GM23248 (cell line): Measurements from ENCODE around the gene ZNF195. TPM values are rescaled to one million over a fixed set of nuclear protein-coding genes. Genes with fewer than 3 reads are reported as not detected.

Source experiments
- DNase-seq: peaks from one replicate; pipeline ENCODE4 v3.0.0-alpha.2; 2015
- H2AFZ ChIP-seq: fragments of 200-600 bp; sonication (generic); 2 replicates; pipeline ENCODE4 v1.6.1; 2016; ENCODE audit warnings: antibody characterized with exemption
- H3F3A ChIP-seq: fragments of 200-600 bp; sonication (generic); 2 replicates; pipeline ENCODE4 v1.6.1; 2016; ENCODE audit warnings: mild to moderate bottlenecking, antibody characterized with exemption, mixed run types; ENCODE audit not compliant: insufficient read depth
- H3K27ac ChIP-seq: fragments of 200-600 bp; sonication (generic); 2 replicates; pipeline ENCODE4 v1.5.1; 2016; ENCODE audit warnings: mild to moderate bottlenecking
- H3K27me3 ChIP-seq: fragments of 200-600 bp; sonication (generic); replicated peaks from 2 replicates; pipeline ENCODE4 v1.6.1; 2016; ENCODE audit warnings: mild to moderate bottlenecking; ENCODE audit not compliant: insufficient read depth
- H3K36me3 ChIP-seq: fragments of 200-600 bp; sonication (generic); 2 replicates; pipeline ENCODE4 v1.6.1; 2016; ENCODE audit warnings: low read depth, mild to moderate bottlenecking
- H3K4me1 ChIP-seq: fragments of 200-600 bp; sonication (generic); 2 replicates; pipeline ENCODE4 v1.6.1; 2016; ENCODE audit warnings: mild to moderate bottlenecking; ENCODE audit not compliant: insufficient read depth
- H3K4me2 ChIP-seq: fragments of 200-600 bp; sonication (generic); one replicate; pipeline ENCODE4 v1.6.1; 2016; ENCODE audit warnings: mild to moderate bottlenecking; ENCODE audit not compliant: unreplicated experiment
- H3K4me3 ChIP-seq: fragments of 200-600 bp; sonication (generic); 2 replicates; pipeline ENCODE4 v1.5.1; 2016; ENCODE audit warnings: mild to moderate bottlenecking
- H3K79me2 ChIP-seq: fragments of 200-600 bp; sonication (generic); 2 replicates; pipeline ENCODE4 v1.6.1; 2016; ENCODE audit warnings: mild to moderate bottlenecking; ENCODE audit not compliant: insufficient read depth
- H3K9ac ChIP-seq: fragments of 200-600 bp; sonication (generic); 2 replicates; pipeline ENCODE4 v1.6.1; 2016; ENCODE audit warnings: mild to moderate bottlenecking
- H3K9me2 ChIP-seq: fragments of 200-600 bp; sonication (generic); 2 replicates; pipeline ENCODE4 v1.6.1; 2016; ENCODE audit warnings: mixed run types, mild to moderate bottlenecking, moderate library complexity; ENCODE audit not compliant: insufficient read depth
- H3K9me3 ChIP-seq: fragments of 200-600 bp; sonication (generic); one replicate; pipeline ENCODE4 v1.6.1; 2017; ENCODE audit warnings: low read depth
- H4K20me1 ChIP-seq: fragments of 200-600 bp; sonication (generic); 2 replicates; pipeline ENCODE4 v1.6.0; 2016; ENCODE audit not compliant: insufficient read depth
- EZH2 ChIP-seq: fragments of 200-600 bp; sonication (generic); IDR thresholded peaks from 2 replicates; pipeline ENCODE4 v1.6.1; 2018; ENCODE audit warnings: antibody characterized with exemption, mild to moderate bottlenecking; ENCODE audit not compliant: insufficient read depth, poor library complexity, severe bottlenecking
- EZH2phosphoT487 ChIP-seq: fragments of 200-600 bp; sonication (generic); IDR thresholded peaks from 2 replicates; pipeline ENCODE4 v1.6.1; 2018; ENCODE audit warnings: antibody characterized with exemption, moderate library complexity, mild to moderate bottlenecking, low read depth; ENCODE audit not compliant: insufficient read depth
- WGBS, 2 experiments: methylation state at CpG; one replicate each; pipeline ENCODE4 v1.1.6; 2015 to 2017; ENCODE audit warnings: low lambda C conversion rate in 2 of 2, low coverage in 1 of 2; ENCODE audit errors: missing lambda C conversion rate in 2 of 2; 5-methylcytosine and 5-hydroxymethylcytosine counted together
- in situ Hi-C: fragments of 300-500 bp; cut with MboI; formaldehyde crosslinking; loops from 2 replicates; pipeline ENCODE4 v1.15.0; 2020
- polyA plus RNA-seq: library from polyadenylated mRNA; unstranded; fragments of >200 nt; fragmentation: Nextera tagmentation; extraction: Ambion mirVana; gene quantifications from 2 replicates; pipeline ENCODE4 v1.2.1, GENCODE V29; 2016
- total RNA-seq: library from RNA; depleted of rRNA; stranded (reverse); fragments of >200 nt; shearing (Covaris generic); gene quantifications from 2 replicates; pipeline ENCODE4 v1.2.3, GENCODE V29; 2014

ZNF195 gene
- total and polyA plus RNA-seq, 2 experiments from 2014 or later, result 11.6 to 24.2 TPM

DNA sequence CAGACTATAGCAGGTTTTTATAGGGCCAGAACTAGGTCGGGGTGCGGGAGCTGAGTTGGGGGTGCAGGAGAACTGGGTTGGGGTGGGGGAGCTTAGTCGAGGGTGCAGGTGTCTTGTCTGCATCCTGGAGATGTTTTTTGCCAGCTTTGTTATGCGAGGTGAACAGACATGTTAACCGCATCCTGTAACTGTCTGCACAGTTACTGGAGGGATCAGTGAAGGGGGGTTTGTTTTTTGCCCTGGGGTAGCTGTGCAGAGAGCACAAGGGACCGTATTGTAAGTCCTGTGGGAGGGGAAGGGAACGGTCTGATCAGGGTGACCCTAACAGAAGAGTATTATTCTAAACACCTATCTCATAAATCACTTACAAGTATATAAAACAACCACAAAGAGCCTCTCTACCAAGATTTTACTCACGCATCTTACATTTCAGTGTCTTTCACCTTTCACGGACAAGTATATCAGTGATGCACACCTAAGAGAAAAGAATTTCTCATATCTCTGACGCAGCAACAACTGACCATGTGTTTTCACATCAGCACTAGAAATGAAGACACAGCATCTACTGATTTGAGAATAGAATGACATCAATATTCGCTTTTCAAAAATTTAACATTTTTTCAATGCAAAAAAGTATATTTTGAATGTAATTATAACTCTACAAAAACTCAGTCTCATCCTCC is 20.8 kb downstream of the ZNF195 start:
- Histone ChIP-seq H3K27ac (no peak overlapping the region), H3F3A (no peaks in the 10 kb centered on the region), H3K4me3 (no peak overlapping the region), H3K9ac (no peak overlapping the region), H3K4me2 (no peak overlapping the region), H4K20me1 (no peaks in the 10 kb centered on the region), H2AFZ (no peak overlapping the region), H3K27me3 (no peaks in the 10 kb centered on the region), H3K79me2 (no peaks in the 10 kb centered on the region), H3K4me1 (no peaks in the 10 kb centered on the region), H3K36me3 (peaks cover 55% of the 10 kb centered on the region), H3K9me3 (peaks cover 29% of the 10 kb centered on the region), H3K9me2 (no peaks in the 10 kb centered on the region)
- DNase-seq, result no peak
- in situ Hi-C loops, result no loop called here
- 89 to 90% methylated on average over 11 of the region's 11 CpGs for WGBS, 2 experiments
- TF ChIP-seq EZH2phosphoT487 (no peak), EZH2 (no peak)

DNA sequence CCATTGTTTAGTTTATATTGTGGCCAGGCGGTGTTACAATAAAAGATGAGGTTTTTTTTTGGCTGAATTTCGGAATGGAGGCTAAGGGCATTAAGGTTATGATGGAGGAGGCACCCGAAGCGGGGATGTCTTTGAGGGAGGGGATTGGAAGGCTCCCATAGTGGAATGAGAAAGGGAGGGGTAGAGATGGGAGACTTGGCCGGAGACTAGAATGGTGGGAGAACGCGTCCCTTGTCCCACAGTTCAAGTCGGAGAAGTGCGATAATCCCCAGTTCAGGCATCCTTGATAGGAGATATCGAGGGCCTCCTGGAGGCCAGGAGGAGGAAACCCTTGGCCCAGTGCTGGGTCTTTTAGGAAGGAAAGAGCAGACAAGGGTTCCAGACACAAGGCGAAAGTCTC is 21.6 kb downstream of the ZNF195 start:
- Histone ChIP-seq H3K4me2 (no peak overlapping the region), H2AFZ (no peak overlapping the region), H3K4me3 (no peak overlapping the region), H3F3A (no peaks in the 10 kb centered on the region), H3K9me3 (peaks cover 24% of the 10 kb centered on the region), H3K9me2 (no peaks in the 10 kb centered on the region), H3K36me3 (peaks cover 46% of the 10 kb centered on the region), H3K9ac (no peak overlapping the region), H4K20me1 (no peaks in the 10 kb centered on the region), H3K4me1 (no peaks in the 10 kb centered on the region), H3K27ac (no peak overlapping the region), H3K79me2 (no peaks in the 10 kb centered on the region), H3K27me3 (no peaks in the 10 kb centered on the region)
- 96 to 98% methylated on average over 11 of the region's 11 CpGs for WGBS, 2 experiments
- TF ChIP-seq EZH2phosphoT487 (no peak), EZH2 (no peak)
- no peak for DNase-seq
- in situ Hi-C loops, result no loop called here

DNA sequence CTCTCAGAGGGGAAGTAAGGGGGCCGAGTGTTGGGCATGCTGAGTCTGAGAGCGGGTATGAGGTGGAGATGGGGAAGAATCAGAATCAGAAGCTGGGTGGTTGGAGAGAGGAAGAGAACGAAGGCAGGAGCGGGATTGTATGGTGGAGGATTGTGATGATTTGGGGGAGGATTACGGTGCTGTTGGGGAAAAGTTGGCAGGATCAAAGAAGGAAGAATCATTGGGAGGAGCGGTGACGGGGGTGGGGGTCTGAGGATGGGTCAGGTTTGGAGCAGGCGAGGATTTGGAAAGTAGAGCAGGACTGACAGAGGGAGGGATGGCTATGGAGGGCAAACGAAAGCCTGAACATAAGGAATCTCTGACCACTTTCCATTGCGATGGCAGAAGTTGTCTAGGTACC is 22.1 kb downstream of the ZNF195 start:
- 97 to 99% methylated on average over 10 of the region's 10 CpGs for WGBS, 2 experiments
- peaks cover 23% of the 10 kb centered on the region for H3K9me3 ChIP-seq

DNA sequence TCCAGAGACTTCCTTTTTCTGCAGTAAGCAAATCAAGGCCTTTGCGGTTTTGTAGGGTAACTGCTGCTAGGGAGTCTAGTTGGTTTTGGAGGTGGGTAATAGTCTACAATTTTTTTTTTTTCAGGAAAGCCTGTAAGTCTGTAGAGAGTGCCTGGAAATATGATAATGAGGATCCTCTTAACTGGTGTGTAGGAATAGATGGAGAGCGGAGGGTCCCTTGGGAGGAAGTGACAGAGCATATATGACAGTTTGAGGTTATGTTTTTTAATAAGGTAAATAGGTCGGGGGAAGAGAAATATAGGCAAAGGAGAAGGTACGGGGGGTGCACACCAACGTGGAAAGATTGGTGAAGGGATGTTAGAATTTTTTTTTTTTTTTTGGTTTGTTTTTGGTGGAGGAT is 25.9 kb downstream of the ZNF195 start:
- no peak overlapping the region for H3K9ac ChIP-seq
- peaks cover 4% of the 10 kb centered on the region; the same call in 1 of the 2 replicates for H3K36me3 ChIP-seq
- no peaks in the 10 kb centered on the region for H3F3A ChIP-seq
- no peak overlapping the region for H3K27ac ChIP-seq
- no peaks in the 10 kb centered on the region for H3K9me2 ChIP-seq
- H3K79me2 ChIP-seq, result no peaks in the 10 kb centered on the region
- WGBS, 2 experiments, result 84 to 91% methylated on average over 5 of the region's 5 CpGs
- no peaks in the 10 kb centered on the region for H4K20me1 ChIP-seq
- H3K9me3 ChIP-seq, result no peaks in the 10 kb centered on the region
- no peak overlapping the region for H2AFZ ChIP-seq
- no peak for TF ChIP-seq EZH2
- TF ChIP-seq EZH2phosphoT487, result no peak
- no peaks in the 10 kb centered on the region for H3K4me1 ChIP-seq
- DNase-seq, result no peak
- no peak overlapping the region for H3K4me2 ChIP-seq
- H3K27me3 ChIP-seq, result no peaks in the 10 kb centered on the region
- in situ Hi-C loops, result no loop called here
- H3K4me3 ChIP-seq, result no peak overlapping the region

More for the DNA sequence above, 22.1 kb downstream of the ZNF195 start:
- in situ Hi-C loops, result no loop called here
- H3K27me3 ChIP-seq, result no peaks in the 10 kb centered on the region
- H3K4me2 ChIP-seq, result no peak overlapping the region
- no peaks in the 10 kb centered on the region for H3F3A ChIP-seq
- no peaks in the 10 kb centered on the region for H3K79me2 ChIP-seq
- no peak overlapping the region for H3K4me3 ChIP-seq
- TF ChIP-seq EZH2phosphoT487 (no peak), EZH2 (no peak)
- H3K27ac ChIP-seq, result no peak overlapping the region
- no peaks in the 10 kb centered on the region for H4K20me1 ChIP-seq
- H3K36me3 ChIP-seq, result peaks cover 42% of the 10 kb centered on the region
- DNase-seq, result no peak
- H3K9me2 ChIP-seq, result no peaks in the 10 kb centered on the region
- H2AFZ ChIP-seq, result no peak overlapping the region
- no peaks in the 10 kb centered on the region for H3K4me1 ChIP-seq
- H3K9ac ChIP-seq, result no peak overlapping the region
